GM18499 (cell line): ENCODE results near the gene PKNOX2.

Experiments used
- ATAC-seq: cut with Tn5 transposase; IDR thresholded peaks from one replicate; pipeline ENCODE4 v1.9.1; 2021; ENCODE audit warnings: moderate number of reproducible peaks; ENCODE audit not compliant: insufficient read depth, unreplicated experiment

The PKNOX2 gene

GRCh38 chr11:125449565-125449964 is 285.0 kb downstream of the PKNOX2 start:
- ATAC-seq, result no peak

DNA sequence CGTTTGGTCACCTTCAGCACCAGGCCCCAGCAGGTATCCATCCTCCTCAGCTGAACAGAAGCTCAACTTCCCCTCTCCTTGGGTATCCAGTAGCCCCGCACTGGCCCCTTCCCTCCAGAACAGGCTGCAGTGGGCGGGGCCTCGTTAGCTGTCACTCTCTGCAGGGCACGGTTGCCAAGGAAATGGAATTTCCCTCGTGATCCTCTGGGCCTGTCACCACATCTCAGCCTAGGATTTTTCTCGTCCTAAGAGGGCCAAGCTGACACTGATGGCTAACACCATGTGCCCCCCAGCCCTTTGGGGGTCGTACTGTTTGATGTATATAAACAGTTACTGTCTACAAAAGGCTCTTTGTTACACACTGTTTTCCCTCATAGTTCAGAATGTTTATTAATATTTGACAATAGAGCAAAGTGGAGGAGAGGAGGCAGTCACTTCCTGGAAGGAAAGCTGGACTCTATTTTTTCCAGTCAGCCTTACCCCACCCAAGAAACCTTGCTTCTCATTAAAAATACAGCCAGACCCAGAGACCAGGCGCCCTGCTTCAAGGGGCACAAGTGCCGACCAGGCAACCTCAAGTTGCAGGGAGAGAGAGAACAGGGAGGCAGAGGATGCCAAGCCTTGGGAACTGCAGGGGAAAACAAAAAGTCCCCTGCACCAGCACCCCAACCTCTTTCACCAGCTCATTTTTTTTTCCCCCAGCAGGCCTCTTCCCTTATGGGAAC is 287.0 kb downstream of the PKNOX2 start:
- ATAC-seq, result no peak

DNA sequence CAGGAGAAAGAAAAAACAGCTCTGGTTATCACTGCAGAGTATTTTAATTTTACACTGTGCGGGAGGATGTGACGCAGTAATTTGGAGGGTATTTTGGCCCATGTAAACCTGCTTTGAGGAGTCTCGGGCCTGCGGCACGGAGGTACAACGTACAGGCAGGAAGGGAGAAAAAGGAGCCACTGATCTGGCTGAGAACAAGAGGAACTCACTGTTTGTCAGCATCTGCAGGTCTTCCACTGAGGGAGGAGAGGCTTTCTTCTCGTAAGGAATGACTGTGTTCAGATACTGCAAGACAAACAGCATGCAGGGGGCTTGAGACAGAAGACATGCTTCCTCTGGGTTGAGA is 287.5 kb downstream of the PKNOX2 start:
- ATAC-seq, result no peak

- no peak for ATAC-seq
Measured at GRCh38 chr11:125454047-125454446, 289.5 kb downstream of the PKNOX2 start.

GRCh38 chr11:125455851-125456250 is 291.3 kb downstream of the PKNOX2 start:
- no peak for ATAC-seq

DNA sequence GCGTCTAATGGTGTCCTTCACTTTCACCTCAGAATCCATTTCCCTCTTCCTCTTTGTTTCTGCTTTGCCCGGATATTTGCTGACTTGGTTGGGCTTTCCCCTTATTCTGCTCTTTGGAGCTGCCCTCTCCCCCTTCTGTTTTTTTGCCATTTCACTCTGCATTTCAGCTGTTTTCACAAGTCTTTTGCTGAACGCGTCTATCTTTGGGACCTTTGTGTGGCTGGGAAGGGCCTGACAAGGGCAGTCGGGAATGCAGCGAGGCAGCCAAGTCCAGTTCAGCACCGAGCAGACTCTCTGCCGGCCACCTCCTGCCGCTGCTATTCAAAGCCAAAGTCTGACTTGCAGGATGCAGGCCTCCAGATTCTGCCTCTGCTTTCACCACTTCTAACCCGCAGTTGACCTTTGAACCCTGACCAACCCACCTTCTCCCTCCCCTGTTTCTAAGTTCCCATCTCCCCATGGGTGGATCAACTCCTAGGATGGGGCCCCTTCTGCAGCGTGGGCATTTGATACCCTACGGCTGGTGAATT is 293.3 kb downstream of the PKNOX2 start:
- no peak for ATAC-seq

DNA sequence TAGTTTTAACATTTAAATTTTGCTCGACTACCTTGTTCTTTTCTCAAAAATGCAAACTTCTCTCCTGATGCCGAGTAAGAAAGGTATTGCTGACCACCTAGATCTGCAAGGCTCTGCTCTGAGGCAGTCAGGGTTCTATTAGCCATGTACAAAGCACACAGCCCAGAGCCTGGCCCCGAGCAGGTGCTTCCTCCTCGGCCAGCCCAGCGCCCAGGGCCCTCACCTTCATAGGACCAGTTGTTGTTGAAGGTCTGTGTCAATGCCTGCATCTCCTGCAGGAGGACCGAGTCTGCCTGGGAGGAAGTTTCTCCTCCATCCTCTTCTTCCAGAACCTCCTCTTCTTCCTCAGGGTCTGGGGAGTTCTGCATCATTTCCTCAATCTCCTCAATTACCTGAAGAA is 295.7 kb downstream of the PKNOX2 start:
- ATAC-seq, result no peak

- ATAC-seq, result no peak
Measured at GRCh38 chr11:125463590-125464269, 299.2 kb downstream of the PKNOX2 start.

- no peak for ATAC-seq
Measured at GRCh38 chr11:125464270-125464662, 299.7 kb downstream of the PKNOX2 start.

GRCh38 chr11:125464666-125465065 is 300.1 kb downstream of the PKNOX2 start:
- no peak for ATAC-seq

GRCh38 chr11:125465255-125465654 is 300.7 kb downstream of the PKNOX2 start:
- ATAC-seq, result no peak

DNA sequence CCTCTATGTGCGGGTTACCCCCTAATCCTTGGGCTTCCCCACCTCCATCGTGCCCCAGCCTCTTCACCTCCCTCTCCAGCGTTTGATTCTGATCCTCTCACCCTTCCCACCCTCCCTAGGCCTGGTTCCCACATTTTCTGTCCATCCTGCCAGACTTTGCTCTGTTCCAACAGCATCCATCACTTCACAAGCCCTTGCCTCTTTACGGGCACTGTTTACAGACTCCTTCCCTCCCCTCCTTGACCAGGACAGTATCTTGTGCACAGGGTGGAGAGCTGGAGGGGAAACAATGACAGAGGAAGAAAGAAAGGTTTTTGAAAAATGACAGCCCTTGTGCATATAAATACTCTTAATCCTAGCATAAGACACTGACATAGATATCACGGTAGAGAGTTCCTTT is 301.1 kb downstream of the PKNOX2 start:
- ATAC-seq, result no peak

GRCh38 chr11:125468025-125468424 is 303.5 kb downstream of the PKNOX2 start:
- ATAC-seq, result no peak

GRCh38 chr11:125468852-125469251 is 304.3 kb downstream of the PKNOX2 start:
- ATAC-seq, result no peak

GRCh38 chr11:125470355-125470754 is 305.8 kb downstream of the PKNOX2 start:
- no peak for ATAC-seq

DNA sequence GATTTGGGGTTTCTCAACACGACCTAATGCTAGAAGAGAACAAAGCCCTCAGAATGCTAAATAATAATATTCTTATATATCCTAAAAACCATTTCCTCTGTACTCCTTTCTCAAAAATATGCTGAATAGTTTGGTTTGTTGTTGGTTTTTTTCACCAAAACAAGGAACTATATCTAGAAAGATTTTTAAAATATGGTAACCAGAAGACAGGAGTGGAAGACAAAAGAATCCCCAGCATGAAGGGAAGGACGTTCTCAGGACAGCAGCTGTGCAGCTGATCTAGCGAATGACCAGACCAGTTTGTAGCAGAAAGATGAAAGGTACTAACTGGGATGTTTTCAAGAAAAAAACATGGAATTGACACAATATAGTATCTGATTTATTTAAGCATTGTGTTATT is 312.2 kb downstream of the PKNOX2 start:
- ATAC-seq, result no peak

GRCh38 chr11:125479137-125479536 is 314.6 kb downstream of the PKNOX2 start:
- no peak for ATAC-seq

DNA sequence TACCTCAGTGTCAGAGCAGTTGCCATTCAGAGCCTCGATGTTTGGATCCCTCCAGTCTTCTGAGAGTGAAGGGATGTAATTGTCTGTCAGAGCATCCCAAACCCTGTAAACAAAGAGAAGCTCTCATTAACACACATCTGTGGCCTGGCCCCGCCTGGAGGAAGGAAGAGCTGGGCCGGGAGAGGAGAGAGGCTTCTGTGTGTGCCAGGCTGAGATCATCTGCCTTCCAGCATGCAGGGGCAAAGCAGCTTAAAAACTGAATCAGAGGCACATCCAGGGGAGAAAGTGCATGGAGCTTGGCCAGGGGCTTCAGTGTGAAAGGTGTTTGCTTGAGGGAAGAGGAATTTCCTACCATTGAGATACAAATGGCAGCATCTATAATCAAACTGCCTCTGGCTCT is 317.0 kb downstream of the PKNOX2 start:
- no peak for ATAC-seq
